K562 (cell line): ENCODE measurements around the gene HYOU1. TPM values are rescaled to one million over a fixed set of nuclear protein-coding genes. Genes with fewer than 3 reads are reported as not detected.

ENCODE experiments used
- ARID1B ChIP-seq: fragments of 450-650 bp; IDR thresholded peaks from 2 replicates; pipeline ENCODE4 v1.6.1; 2016; ENCODE audit warnings: antibody characterized with exemption, mild to moderate bottlenecking, inconsistent platforms
- CHAMP1 ChIP-seq: fragments of 450-650 bp; IDR thresholded peaks from 2 replicates; pipeline ENCODE4 v1.6.1; 2016; ENCODE audit warnings: mild to moderate bottlenecking
- CREM ChIP-seq: IDR thresholded peaks from 2 replicates; pipeline ENCODE4 v1.6.1; 2014; ENCODE audit warnings: antibody characterized with exemption, low read depth
- FOXP1 ChIP-seq: sonication (generic); formaldehyde crosslinking; IDR thresholded peaks from 2 replicates; pipeline ENCODE4 v1.8.0; 2022; ENCODE audit warnings: mild to moderate bottlenecking, missing genetic modification reagents
- GABPB1 ChIP-seq: sonication (generic); formaldehyde crosslinking; IDR thresholded peaks from 2 replicates; pipeline ENCODE4 v1.8.0; 2022; ENCODE audit warnings: mild to moderate bottlenecking, missing genetic modification reagents
- JUND ChIP-seq, 2 experiments: IDR thresholded peaks; 2 replicates in 1 of 2; 3 replicates in 1 of 2; pipeline ENCODE4 v1.6.1; 2011; ENCODE audit warnings: borderline replicate concordance in 2 of 2, low read depth in 2 of 2, low read length in 2 of 2, improper control_type of control experiment in 1 of 2, missing biosample characterization in 1 of 2, missing genetic modification characterization in 1 of 2, missing genetic modification reagents in 1 of 2
- MEF2A ChIP-seq: IDR thresholded peaks from 2 replicates; pipeline ENCODE4 v1.6.1; 2011; ENCODE audit warnings: low read depth, mild to moderate bottlenecking, low read length, moderate library complexity; ENCODE audit not compliant: control insufficient read depth
- NCOR1 ChIP-seq: fragments of 450-650 bp; IDR thresholded peaks from 2 replicates; pipeline ENCODE4 v1.6.1; 2016; ENCODE audit warnings: mild to moderate bottlenecking, moderate library complexity
- NELFE ChIP-seq: IDR thresholded peaks from 2 replicates; pipeline ENCODE4 v1.6.1; 2011; ENCODE audit warnings: mild to moderate bottlenecking; ENCODE audit not compliant: insufficient read depth, insufficient read length
- PHB ChIP-seq: fragments of 250-450 bp; sonication (Bioruptor Pico); IDR thresholded peaks from 2 replicates; pipeline ENCODE4 v1.5.0; 2021
- PRDM10 ChIP-seq: fragments of 450-650 bp; IDR thresholded peaks from 2 replicates; pipeline ENCODE4 v1.6.1; 2018; ENCODE audit not compliant: partially characterized antibody
- SIX5 ChIP-seq, 2 experiments: IDR thresholded peaks; 2 replicates each; pipeline ENCODE4 v1.6.1; 2011; ENCODE audit warnings: low read length in 2 of 2, borderline replicate concordance in 1 of 2, low read depth in 1 of 2, mild to moderate bottlenecking in 1 of 2, moderate library complexity in 1 of 2; ENCODE audit not compliant: insufficient read depth in 1 of 2
- THRB ChIP-seq: fragments of 450-650 bp; formaldehyde crosslinking; conservative IDR thresholded peaks from 2 replicates; pipeline ENCODE4 v1.4.0; 2022; ENCODE audit warnings: mild to moderate bottlenecking, missing genetic modification characterization
- U2AF1 ChIP-seq: fragments of 200-400 bp; formaldehyde crosslinking; optimal IDR thresholded peaks from 2 replicates; pipeline ENCODE3; 2017; ENCODE audit warnings: mild to moderate bottlenecking, low read depth, low read length, moderate library complexity
- ZBTB7A ChIP-seq: IDR thresholded peaks from 2 replicates; pipeline ENCODE4 v1.6.1; 2011; ENCODE audit warnings: low read depth, mild to moderate bottlenecking, low read length, moderate library complexity, borderline replicate concordance; ENCODE audit not compliant: control insufficient read depth
- ZNF140 ChIP-seq: fragments of 250-450 bp; sonication (Bioruptor Pico); IDR thresholded peaks from 2 replicates; pipeline ENCODE4 v1.8.0; 2021; ENCODE audit warnings: moderate library complexity, mild to moderate bottlenecking, inconsistent platforms
- ZNF696 ChIP-seq: fragments of 250-450 bp; sonication (Bioruptor Pico); conservative IDR thresholded peaks from 2 replicates; pipeline ENCODE4 v1.4.0; 2020; ENCODE audit warnings: mild to moderate bottlenecking, moderate library complexity
- polyA plus RNA-seq, 8 experiments: library from polyadenylated mRNA; depleted of rRNA in 4 of 8; stranded (reverse) in 5 of 8; unstranded in 3 of 8; fragments of >200 nt; fragmentation: Nextera tagmentation in 2 of 8; fragmentation: Illumina TruSeq in 1 of 8; extraction: Ambion mirVana in 2 of 8; extraction: Trizol in 1 of 8; gene quantifications; 2 replicates each; pipeline versions ENCODE4 v1.2.1 to v1.2.3, GENCODE V29; 2011 to 2014; ENCODE audit warnings: inconsistent platforms in 1 of 8, missing spikeins in 1 of 8
- total RNA-seq, 7 experiments: library from RNA; depleted of rRNA in 6 of 7; stranded (reverse); fragments of >200 nt in 6 of 7; fragmentation: Illumina TruSeq in 2 of 7; extraction: Trizol in 2 of 7; gene quantifications; 2 replicates each; pipeline versions ENCODE4 v1.2.1 to v1.2.3, GENCODE V29; 2011 to 2021; ENCODE audit warnings: low replicate concordance in 1 of 7
- TF ChIP-seq, protein P1 (sequence below): fragments of 250-450 bp; sonication (Bioruptor Pico); IDR thresholded peaks from 2 replicates; pipeline ENCODE4 v1.4.0; 2020; ENCODE audit warnings: borderline replicate concordance

Gene HYOU1
- total and polyA plus RNA-seq, 9 of the 15 experiments (the other 6 are each of a cell fraction or from before 2014, with no cell fraction given) = 19.5 to 197 (median 128) TPM

DNA sequence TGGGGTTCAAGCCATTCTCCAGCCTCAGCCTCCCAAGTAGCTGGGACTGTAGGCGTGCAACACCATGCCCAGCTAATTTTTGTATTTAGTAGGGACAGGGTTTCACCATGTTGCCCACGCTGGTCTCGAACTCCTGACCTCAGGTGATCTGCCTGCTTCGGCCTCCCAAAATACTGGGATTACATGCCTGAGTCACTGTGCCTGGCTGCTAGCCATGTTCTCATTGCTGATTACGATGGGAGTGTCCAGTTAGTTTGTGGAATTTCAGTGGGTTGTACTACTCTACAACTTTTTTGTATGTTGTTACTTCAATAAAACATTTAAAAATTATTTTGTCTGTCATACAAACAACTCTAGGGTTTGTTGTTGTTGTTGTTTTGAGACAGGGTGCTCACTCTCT is 5.8 kb upstream of the HYOU1 start (continued):
- TF ChIP-seq JUND (IDR thresholded peaks at IDR 0.05; ENCODE audit: borderline replicate concordance, low read depth, low read length) = peak; percentile 61
- peak; percentile 55; the same call in 2 of the 3 replicates for TF ChIP-seq JUND (tag; IDR thresholded peaks at IDR 0.05; ENCODE audit: borderline replicate concordance, low read depth, low read length)
- TF ChIP-seq ZBTB7A = no peak
- no peak for TF ChIP-seq NELFE
- TF ChIP-seq ARID1B = peak; percentile 74
- peak; percentile 67 for TF ChIP-seq PRDM10
- TF ChIP-seq THRB (CRISPR knock-in tag) = no peak
- no peak for TF ChIP-seq PHB (CRISPR knock-in tag)
- no peak for TF ChIP-seq MEF2A
- TF ChIP-seq FOXP1 (CRISPR knock-in tag) = no peak
- TF ChIP-seq CREM = 0 out of 2 replicates have a peak, but pooled peaks have one; percentile 7
- TF ChIP-seq, protein P1, sequence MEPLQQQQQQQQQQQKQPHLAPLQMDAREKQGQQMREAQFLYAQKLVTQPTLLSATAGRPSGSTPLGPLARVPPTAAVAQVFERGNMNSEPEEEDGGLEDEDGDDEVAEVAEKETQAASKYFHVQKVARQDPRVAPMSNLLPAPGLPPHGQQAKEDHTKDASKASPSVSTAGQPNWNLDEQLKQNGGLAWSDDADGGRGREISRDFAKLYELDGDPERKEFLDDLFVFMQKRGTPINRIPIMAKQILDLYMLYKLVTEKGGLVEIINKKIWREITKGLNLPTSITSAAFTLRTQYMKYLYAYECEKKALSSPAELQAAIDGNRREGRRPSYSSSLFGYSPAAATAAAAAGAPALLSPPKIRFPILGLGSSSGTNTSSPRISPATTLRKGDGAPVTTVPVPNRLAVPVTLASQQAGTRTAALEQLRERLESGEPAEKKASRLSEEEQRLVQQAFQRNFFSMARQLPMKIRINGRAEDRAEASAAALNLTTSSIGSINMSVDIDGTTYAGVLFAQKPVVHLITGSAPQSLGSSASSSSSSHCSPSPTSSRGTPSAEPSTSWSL (CRISPR knock-in tag) = no peak
- no peak for TF ChIP-seq ZNF696 (CRISPR knock-in tag)
- TF ChIP-seq NCOR1 = 0 out of 2 replicates have a peak, but pooled peaks have one; percentile 20
- TF ChIP-seq CHAMP1 = no peak; the same call in 1 of the 2 replicates
- TF ChIP-seq GABPB1 (CRISPR knock-in tag) = no peak
- TF ChIP-seq SIX5 (IDR thresholded peaks at IDR 0.05; ENCODE audit: borderline replicate concordance in 1 of 2, insufficient read depth in 1 of 2, low read depth in 1 of 2, low read length in 2 of 2) = no peak
- no peak for TF ChIP-seq U2AF1
- TF ChIP-seq ZNF140 (CRISPR knock-in tag) = no peak
